CD4-positive, alpha-beta T cell treated with Interleukin-17A for 1 hour (primary cell): Measurements from ENCODE around the gene CLIC6.

Source experiments
- DNase-seq: peaks from one replicate; pipeline ENCODE4 v3.0.0-alpha.2; 2020

The CLIC6 gene

GRCh38 chr21:34668803-34669148 lies at the start of gene CLIC6:
CLIC6 (plus strand) TSS chr21:34668994; CDS start chr21:34669389, 395 bp downstream.
- DNase-seq, result no peak

- DNase-seq, result no peak
Measured at GRCh38 chr21:34619841-34620665, 48.7 kb upstream of the CLIC6 start.

GRCh38 chr21:34621434-34622350 lies 47.1 kb upstream of the CLIC6 start:
- DNase-seq, result no peak

- DNase-seq, result no peak
Measured at GRCh38 chr21:34623516-34623915, 45.3 kb upstream of the CLIC6 start.

- DNase-seq, result no peak
Measured at GRCh38 chr21:34625030-34625593, 43.7 kb upstream of the CLIC6 start.

- DNase-seq, result no peak
Measured at GRCh38 chr21:34626131-34626530, 42.7 kb upstream of the CLIC6 start.

GRCh38 chr21:34630536-34631143 lies 38.2 kb upstream of the CLIC6 start:
- DNase-seq, result peak; percentile 67

GRCh38 chr21:34632498-34632897 lies 36.3 kb upstream of the CLIC6 start:
- no peak for DNase-seq

- no peak for DNase-seq
Measured at GRCh38 chr21:34635307-34635706, 33.5 kb upstream of the CLIC6 start.

- no peak for DNase-seq
Measured at GRCh38 chr21:34636961-34637360, 31.8 kb upstream of the CLIC6 start.

GRCh38 chr21:34639250-34639649 lies 29.5 kb upstream of the CLIC6 start:
- DNase-seq, result no peak

- DNase-seq, result peak; percentile 43
Measured at GRCh38 chr21:34639882-34640788, 28.7 kb upstream of the CLIC6 start.

GRCh38 chr21:34640858-34641257 lies 27.9 kb upstream of the CLIC6 start:
- DNase-seq, result no peak

- DNase-seq, result no peak
Measured at GRCh38 chr21:34642211-34643075, 26.4 kb upstream of the CLIC6 start.

GRCh38 chr21:34644825-34645224 lies 24.0 kb upstream of the CLIC6 start:
- no peak for DNase-seq

- no peak for DNase-seq
Measured at GRCh38 chr21:34647555-34647954, 21.2 kb upstream of the CLIC6 start.

GRCh38 chr21:34648739-34649297 lies 20.0 kb upstream of the CLIC6 start:
- no peak for DNase-seq

GRCh38 chr21:34649400-34649799 lies 19.4 kb upstream of the CLIC6 start:
- DNase-seq, result no peak

- no peak for DNase-seq
Measured at GRCh38 chr21:34650861-34651431, 17.8 kb upstream of the CLIC6 start.

- no peak for DNase-seq
Measured at GRCh38 chr21:34651642-34652041, 17.2 kb upstream of the CLIC6 start.
